ENCODE data around the gene DHCR24. TPM values are rescaled to one million over a fixed set of nuclear protein-coding genes. Genes with fewer than 3 reads are reported as not detected.

Gene DHCR24
- total and polyA plus RNA-seq, 2 of the 13 experiments (the other 11 are each of a cell fraction or from before 2014, with no cell fraction given), result 374 to 448 TPM

DNA sequence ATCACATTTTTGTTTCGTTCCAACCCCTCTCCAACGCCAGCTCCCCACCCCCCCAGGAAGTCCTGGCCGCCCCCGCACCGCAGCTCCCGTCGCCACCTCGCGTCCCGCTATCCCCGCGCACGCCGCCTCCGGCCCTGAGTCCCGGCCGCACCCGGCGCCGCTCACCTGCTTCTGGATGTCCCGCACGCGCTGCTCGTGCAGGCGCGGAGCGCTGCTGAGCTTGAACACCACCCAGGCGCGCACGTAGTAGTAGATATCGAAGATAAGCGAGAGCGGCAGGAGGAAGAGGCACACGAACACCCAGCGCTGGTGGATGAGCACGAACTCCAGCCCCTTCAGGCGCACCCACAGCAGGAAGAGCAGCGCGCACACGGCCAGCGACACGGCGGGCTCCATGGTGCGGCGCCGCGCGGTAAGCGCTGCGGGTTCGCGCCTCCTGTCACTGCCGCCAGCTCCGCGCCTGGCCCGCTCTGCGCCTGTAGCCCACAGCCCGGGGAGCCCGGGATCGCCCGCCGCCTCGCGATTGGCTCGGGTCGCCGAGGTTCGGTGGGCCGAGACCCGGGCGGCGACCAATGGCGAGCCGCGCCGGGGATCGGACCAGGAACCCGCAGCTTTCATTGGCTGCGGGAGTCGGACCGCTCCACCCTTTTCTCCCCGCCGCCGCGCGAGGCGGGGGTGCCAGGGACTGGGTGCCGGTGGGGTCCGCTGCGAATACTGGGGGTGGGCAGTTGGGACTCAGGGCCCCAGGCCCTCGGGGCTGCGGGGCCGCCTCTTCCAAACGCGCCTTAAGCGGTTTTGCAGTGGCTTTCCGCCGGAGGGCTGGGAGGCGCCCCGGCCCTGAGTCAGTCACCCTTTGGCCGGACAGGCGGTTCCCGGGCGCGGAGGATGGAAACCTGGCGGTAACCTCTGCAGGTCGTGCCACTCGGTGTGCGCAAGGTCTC lies at the start of gene DHCR24 (continued):
- TF ChIP-seq, protein P1, sequence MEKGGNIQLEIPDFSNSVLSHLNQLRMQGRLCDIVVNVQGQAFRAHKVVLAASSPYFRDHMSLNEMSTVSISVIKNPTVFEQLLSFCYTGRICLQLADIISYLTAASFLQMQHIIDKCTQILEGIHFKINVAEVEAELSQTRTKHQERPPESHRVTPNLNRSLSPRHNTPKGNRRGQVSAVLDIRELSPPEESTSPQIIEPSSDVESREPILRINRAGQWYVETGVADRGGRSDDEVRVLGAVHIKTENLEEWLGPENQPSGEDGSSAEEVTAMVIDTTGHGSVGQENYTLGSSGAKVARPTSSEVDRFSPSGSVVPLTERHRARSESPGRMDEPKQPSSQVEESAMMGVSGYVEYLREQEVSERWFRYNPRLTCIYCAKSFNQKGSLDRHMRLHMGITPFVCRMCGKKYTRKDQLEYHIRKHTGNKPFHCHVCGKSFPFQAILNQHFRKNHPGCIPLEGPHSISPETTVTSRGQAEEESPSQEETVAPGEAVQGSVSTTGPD (CRISPR knock-in tag; IDR thresholded peaks at IDR 0.05), result no peak
- no peak; the same call in 1 of the 2 replicates for TF ChIP-seq ZBTB20 (CRISPR knock-in tag; IDR thresholded peaks at IDR 0.05; ENCODE audit: borderline replicate concordance, low read depth)
- peak; percentile 84; the same call in 1 of the 2 replicates for TF ChIP-seq ZNF329 (CRISPR knock-in tag; IDR thresholded peaks at IDR 0.05; ENCODE audit: low read depth)
- TF ChIP-seq, protein P2, sequence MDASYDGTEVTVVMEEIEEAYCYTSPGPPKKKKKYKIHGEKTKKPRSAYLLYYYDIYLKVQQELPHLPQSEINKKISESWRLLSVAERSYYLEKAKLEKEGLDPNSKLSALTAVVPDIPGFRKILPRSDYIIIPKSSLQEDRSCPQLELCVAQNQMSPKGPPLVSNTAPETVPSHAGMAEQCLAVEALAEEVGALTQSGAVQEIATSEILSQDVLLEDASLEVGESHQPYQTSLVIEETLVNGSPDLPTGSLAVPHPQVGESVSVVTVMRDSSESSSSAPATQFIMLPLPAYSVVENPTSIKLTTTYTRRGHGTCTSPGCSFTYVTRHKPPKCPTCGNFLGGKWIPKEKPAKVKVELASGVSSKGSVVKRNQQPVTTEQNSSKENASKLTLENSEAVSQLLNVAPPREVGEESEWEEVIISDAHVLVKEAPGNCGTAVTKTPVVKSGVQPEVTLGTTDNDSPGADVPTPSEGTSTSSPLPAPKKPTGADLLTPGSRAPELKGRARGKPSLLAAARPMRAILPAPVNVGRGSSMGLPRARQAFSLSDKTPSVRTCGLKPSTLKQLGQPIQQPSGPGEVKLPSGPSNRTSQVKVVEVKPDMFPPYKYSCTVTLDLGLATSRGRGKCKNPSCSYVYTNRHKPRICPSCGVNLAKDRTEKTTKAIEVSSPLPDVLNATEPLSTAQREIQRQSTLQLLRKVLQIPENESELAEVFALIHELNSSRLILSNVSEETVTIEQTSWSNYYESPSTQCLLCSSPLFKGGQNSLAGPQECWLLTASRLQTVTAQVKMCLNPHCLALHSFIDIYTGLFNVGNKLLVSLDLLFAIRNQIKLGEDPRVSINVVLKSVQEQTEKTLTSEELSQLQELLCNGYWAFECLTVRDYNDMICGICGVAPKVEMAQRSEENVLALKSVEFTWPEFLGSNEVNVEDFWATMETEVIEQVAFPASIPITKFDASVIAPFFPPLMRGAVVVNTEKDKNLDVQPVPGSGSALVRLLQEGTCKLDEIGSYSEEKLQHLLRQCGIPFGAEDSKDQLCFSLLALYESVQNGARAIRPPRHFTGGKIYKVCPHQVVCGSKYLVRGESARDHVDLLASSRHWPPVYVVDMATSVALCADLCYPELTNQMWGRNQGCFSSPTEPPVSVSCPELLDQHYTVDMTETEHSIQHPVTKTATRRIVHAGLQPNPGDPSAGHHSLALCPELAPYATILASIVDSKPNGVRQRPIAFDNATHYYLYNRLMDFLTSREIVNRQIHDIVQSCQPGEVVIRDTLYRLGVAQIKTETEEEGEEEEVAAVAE (CRISPR knock-in tag; IDR thresholded peaks at IDR 0.05; ENCODE audit: borderline replicate concordance), result no peak
- TF ChIP-seq, protein P3, sequence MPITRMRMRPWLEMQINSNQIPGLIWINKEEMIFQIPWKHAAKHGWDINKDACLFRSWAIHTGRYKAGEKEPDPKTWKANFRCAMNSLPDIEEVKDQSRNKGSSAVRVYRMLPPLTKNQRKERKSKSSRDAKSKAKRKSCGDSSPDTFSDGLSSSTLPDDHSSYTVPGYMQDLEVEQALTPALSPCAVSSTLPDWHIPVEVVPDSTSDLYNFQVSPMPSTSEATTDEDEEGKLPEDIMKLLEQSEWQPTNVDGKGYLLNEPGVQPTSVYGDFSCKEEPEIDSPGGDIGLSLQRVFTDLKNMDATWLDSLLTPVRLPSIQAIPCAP (CRISPR knock-in tag; IDR thresholded peaks at IDR 0.05; ENCODE audit: low read depth), result no peak
- no peak for TF ChIP-seq SOX6 (IDR thresholded peaks at IDR 0.05)
- peak; percentile 61 for TF ChIP-seq SOX6 (CRISPR knock-in tag; IDR thresholded peaks at IDR 0.05)
- TF ChIP-seq, protein P4, sequence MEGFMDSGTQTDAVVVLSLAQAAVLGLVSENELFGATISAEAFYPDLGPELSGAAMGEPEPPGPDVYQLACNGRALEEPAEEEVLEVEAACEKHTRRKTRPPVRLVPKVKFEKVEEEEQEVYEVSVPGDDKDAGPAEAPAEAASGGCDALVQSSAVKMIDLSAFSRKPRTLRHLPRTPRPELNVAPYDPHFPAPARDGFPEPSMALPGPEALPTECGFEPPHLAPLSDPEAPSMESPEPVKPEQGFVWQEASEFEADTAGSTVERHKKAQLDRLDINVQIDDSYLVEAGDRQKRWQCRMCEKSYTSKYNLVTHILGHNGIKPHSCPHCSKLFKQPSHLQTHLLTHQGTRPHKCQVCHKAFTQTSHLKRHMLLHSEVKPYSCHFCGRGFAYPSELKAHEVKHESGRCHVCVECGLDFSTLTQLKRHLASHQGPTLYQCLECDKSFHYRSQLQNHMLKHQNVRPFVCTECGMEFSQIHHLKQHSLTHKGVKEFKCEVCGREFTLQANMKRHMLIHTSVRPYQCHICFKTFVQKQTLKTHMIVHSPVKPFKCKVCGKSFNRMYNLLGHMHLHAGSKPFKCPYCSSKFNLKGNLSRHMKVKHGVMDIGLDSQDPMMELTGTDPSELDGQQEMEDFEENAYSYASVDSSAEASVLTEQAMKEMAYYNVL (CRISPR knock-in tag; IDR thresholded peaks at IDR 0.05; ENCODE audit: borderline replicate concordance), result 0 out of 2 replicates have a peak, but pooled peaks have one; percentile 19
- no peak for TF ChIP-seq RELA (CRISPR knock-in tag; IDR thresholded peaks at IDR 0.05)
- TF ChIP-seq JUN (CRISPR knock-in tag; IDR thresholded peaks at IDR 0.05), result 0 out of 2 replicates have a peak, but pooled peaks have one; percentile 37
- no peak; the same call in 1 of the 2 replicates for TF ChIP-seq NR2C2 (CRISPR knock-in tag; IDR thresholded peaks at IDR 0.05; ENCODE audit: borderline replicate concordance)
- TF ChIP-seq ZNF841 (CRISPR knock-in tag; IDR thresholded peaks at IDR 0.05; ENCODE audit: borderline replicate concordance), result no peak; the same call in 1 of the 2 replicates
- TF ChIP-seq, protein P5, sequence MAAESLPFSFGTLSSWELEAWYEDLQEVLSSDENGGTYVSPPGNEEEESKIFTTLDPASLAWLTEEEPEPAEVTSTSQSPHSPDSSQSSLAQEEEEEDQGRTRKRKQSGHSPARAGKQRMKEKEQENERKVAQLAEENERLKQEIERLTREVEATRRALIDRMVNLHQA (CRISPR knock-in tag; IDR thresholded peaks at IDR 0.05), result no peak
- TF ChIP-seq ATF7 (IDR thresholded peaks at IDR 0.05), result no peak
- TF ChIP-seq ATF7 (CRISPR knock-in tag; IDR thresholded peaks at IDR 0.05), result no peak
- no peak for TF ChIP-seq ZC3H4 (CRISPR knock-in tag; IDR thresholded peaks at IDR 0.05; ENCODE audit: borderline replicate concordance)
- TF ChIP-seq TMF1 (CRISPR knock-in tag; IDR thresholded peaks at IDR 0.05; ENCODE audit: low read depth), result peak; percentile 22; the same call in 1 of the 2 replicates

Measured in HepG2 (cell line).